AG04449 (cell line): ENCODE results near the gene DOCK11.

Experiments used
- CTCF ChIA-PET: fragments of 350-600 bp; formaldehyde crosslinking; extraction: SDS; loops from one replicate; lab custom pipeline; 2021; ENCODE audit warnings: antibody characterized with exemption; lab: Yijun Ruan, JAX
- POLR2A ChIA-PET: fragments of 400-600, 350-600 bp; formaldehyde crosslinking; extraction: SDS; loops from one replicate; lab custom pipeline; 2020; ENCODE audit warnings: antibody characterized with exemption, inconsistent platforms; lab: Yijun Ruan, JAX
- DNase-seq: peaks from one replicate; pipeline ENCODE4 v3.0.0-alpha.2; 2010; ENCODE audit warnings: low read depth, low spot score
- H3K4me3 ChIP-seq: 2 replicates; pipeline ENCODE4 v1.5.1; 2011; ENCODE audit warnings: low read depth, mild to moderate bottlenecking, control low read depth, low read length
- TF ChIP-seq, protein P1 (sequence below): IDR thresholded peaks from one replicate; pipeline ENCODE4 v1.5.1; 2011; ENCODE audit warnings: mild to moderate bottlenecking, moderate library complexity, low read length, control low read depth, inconsistent platforms; ENCODE audit not compliant: insufficient read depth; ENCODE audit errors: missing control alignments

Gene DOCK11

GRCh38 chrX:118679290-118679689 lies 183.7 kb downstream of the DOCK11 start:
- no peak overlapping the region for H3K4me3 ChIP-seq
- no peak for DNase-seq
- ChIA-PET POLR2A (no interaction called here), CTCF (no interaction called here)
- TF ChIP-seq, protein P1, sequence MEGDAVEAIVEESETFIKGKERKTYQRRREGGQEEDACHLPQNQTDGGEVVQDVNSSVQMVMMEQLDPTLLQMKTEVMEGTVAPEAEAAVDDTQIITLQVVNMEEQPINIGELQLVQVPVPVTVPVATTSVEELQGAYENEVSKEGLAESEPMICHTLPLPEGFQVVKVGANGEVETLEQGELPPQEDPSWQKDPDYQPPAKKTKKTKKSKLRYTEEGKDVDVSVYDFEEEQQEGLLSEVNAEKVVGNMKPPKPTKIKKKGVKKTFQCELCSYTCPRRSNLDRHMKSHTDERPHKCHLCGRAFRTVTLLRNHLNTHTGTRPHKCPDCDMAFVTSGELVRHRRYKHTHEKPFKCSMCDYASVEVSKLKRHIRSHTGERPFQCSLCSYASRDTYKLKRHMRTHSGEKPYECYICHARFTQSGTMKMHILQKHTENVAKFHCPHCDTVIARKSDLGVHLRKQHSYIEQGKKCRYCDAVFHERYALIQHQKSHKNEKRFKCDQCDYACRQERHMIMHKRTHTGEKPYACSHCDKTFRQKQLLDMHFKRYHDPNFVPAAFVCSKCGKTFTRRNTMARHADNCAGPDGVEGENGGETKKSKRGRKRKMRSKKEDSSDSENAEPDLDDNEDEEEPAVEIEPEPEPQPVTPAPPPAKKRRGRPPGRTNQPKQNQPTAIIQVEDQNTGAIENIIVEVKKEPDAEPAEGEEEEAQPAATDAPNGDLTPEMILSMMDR, result no peak

DNA sequence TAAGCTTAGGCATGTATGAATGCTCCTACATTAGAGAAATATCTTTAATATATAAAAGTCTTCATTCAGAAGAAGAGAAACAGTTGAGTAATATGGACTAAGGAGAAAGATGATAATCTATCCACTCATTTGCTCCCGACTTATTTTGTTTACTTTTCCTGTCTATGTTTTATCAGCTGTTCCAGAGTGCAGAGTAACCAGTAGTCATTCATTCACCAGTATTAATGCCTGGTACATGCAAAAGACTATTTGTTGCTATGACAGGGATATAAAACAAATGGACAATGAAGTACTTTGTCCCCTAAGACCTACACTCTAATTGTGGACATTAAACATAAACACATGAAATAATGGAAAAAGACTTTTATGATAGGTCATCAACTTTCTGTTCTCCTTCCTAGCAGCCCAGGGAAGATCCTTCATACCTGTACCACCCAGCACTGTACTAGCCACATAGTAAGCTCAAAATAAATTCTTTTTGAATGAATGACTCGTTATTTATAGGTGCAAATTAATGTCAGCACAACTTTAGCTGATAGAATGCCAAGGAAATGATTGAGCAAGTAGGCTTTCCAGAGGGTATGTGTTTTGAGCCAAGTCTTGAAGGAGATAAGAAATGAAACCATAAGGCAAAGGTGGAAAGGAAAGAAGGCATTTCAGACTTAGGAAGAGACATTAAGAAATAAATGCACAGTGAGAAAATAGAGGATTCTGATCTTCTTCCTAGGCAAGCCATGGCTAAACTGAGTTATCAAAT lies 186.8 kb downstream of the DOCK11 start:
- ChIA-PET POLR2A (no interaction called here), CTCF (interaction anchor here (0.6 kb wide), 1 partner anchor 39 kb away, joined by 3 read pairs; no protein-coding TSS in a partner anchor)
- TF ChIP-seq, protein P1, result no peak
- H3K4me3 ChIP-seq, result no peak overlapping the region
- no peak for DNase-seq

DNA sequence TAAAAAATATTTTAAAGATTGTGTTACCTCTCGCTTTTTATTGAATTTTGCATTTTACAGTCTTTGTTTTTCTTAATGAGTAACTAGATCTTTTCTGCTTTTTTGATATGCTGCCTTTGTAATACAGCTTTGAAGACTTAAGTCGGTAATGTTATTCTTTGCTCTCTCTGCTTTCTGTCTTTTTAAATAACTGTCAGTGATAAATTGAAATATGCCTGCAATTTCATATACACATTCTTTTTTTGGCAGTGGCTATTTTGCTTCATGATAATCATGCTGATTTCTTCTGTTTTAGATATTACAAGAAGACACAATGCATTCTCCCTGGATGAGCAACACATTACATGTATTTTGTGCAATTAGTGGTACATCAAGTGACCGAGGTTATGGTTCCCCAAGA lies 189.8 kb downstream of the DOCK11 start:
- CTCF ChIA-PET, result interaction anchor here (1.7 kb wide), 1 partner anchor 42 kb away, joined by 4 read pairs; no protein-coding TSS in a partner anchor
- no peak for DNase-seq
- POLR2A ChIA-PET, result no interaction called here
- no peak overlapping the region for H3K4me3 ChIP-seq
- TF ChIP-seq, protein P1, result no peak

- no peak for DNase-seq
- POLR2A ChIA-PET, result no interaction called here
- no peak overlapping the region for H3K4me3 ChIP-seq
- CTCF ChIA-PET, result interaction anchor here (0.6 to 1.1 kb wide), 2 partner anchors 17 to 76 kb away, joined by 3 read pairs; no protein-coding TSS in a partner anchor
- TF ChIP-seq, protein P1, result no peak
Observed at GRCh38 chrX:118688935-118689334, 193.3 kb downstream of the DOCK11 start.

- CTCF ChIA-PET, result no interaction called here
- POLR2A ChIA-PET, result no interaction called here
- TF ChIP-seq, protein P1, result no peak
- H3K4me3 ChIP-seq, result no peak overlapping the region
- DNase-seq, result no peak
Observed at GRCh38 chrX:118693843-118694242, 198.2 kb downstream of the DOCK11 start.

GRCh38 chrX:118694638-118695037 lies 199.0 kb downstream of the DOCK11 start:
- TF ChIP-seq, protein P1, result no peak
- H3K4me3 ChIP-seq, result no peak overlapping the region
- CTCF ChIA-PET, result no interaction called here
- no peak for DNase-seq
- POLR2A ChIA-PET, result no interaction called here
